Measurements from ENCODE around the gene DAPK2.

Gene DAPK2

DNA sequence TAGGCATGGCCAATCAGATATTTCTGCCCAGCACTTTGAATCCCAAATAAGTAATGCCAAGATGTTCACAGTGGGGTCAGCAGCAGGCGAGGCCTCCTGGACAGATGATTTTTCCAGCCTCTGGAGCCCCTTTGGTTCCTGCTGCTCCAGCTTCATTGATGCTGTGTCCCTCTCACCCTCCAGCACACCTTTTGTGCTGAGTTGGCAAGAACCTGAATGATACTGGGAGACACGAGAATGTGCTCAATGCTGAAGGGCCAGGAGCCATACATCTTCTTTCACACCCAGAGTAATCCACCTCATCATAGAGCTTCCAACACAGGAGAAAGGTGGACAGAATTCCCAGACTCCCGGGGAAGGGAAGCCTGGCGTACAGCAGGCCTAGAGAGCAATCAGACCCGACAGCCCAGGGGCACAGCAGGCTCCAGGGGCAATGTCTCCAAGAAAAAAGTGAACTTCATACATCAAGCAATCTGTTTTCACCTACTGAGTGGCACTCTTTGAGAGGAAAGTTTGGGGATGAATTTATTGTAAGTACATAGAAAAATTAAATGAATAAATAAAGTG lies 6.7 kb upstream of the DAPK2 start (continued):
- TF ChIP-seq TOX (CRISPR knock-in tag; IDR thresholded peaks at IDR 0.05; ENCODE audit: borderline replicate concordance) (no peak), CSDC2 (CRISPR knock-in tag; IDR thresholded peaks at IDR 0.05) (no peak)
- TF ChIP-seq, protein P1, sequence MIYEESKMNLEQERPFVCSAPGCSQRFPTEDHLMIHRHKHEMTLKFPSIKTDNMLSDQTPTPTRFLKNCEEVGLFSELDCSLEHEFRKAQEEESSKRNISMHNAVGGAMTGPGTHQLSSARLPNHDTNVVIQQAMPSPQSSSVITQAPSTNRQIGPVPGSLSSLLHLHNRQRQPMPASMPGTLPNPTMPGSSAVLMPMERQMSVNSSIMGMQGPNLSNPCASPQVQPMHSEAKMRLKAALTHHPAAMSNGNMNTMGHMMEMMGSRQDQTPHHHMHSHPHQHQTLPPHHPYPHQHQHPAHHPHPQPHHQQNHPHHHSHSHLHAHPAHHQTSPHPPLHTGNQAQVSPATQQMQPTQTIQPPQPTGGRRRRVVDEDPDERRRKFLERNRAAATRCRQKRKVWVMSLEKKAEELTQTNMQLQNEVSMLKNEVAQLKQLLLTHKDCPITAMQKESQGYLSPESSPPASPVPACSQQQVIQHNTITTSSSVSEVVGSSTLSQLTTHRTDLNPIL (CRISPR knock-in tag; IDR thresholded peaks at IDR 0.05; ENCODE audit: low read depth): no peak
- TF ChIP-seq, protein P2, sequence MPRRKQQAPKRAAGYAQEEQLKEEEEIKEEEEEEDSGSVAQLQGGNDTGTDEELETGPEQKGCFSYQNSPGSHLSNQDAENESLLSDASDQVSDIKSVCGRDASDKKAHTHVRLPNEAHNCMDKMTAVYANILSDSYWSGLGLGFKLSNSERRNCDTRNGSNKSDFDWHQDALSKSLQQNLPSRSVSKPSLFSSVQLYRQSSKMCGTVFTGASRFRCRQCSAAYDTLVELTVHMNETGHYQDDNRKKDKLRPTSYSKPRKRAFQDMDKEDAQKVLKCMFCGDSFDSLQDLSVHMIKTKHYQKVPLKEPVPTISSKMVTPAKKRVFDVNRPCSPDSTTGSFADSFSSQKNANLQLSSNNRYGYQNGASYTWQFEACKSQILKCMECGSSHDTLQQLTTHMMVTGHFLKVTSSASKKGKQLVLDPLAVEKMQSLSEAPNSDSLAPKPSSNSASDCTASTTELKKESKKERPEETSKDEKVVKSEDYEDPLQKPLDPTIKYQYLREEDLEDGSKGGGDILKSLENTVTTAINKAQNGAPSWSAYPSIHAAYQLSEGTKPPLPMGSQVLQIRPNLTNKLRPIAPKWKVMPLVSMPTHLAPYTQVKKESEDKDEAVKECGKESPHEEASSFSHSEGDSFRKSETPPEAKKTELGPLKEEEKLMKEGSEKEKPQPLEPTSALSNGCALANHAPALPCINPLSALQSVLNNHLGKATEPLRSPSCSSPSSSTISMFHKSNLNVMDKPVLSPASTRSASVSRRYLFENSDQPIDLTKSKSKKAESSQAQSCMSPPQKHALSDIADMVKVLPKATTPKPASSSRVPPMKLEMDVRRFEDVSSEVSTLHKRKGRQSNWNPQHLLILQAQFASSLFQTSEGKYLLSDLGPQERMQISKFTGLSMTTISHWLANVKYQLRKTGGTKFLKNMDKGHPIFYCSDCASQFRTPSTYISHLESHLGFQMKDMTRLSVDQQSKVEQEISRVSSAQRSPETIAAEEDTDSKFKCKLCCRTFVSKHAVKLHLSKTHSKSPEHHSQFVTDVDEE (CRISPR knock-in tag; IDR thresholded peaks at IDR 0.05): no peak

DNA sequence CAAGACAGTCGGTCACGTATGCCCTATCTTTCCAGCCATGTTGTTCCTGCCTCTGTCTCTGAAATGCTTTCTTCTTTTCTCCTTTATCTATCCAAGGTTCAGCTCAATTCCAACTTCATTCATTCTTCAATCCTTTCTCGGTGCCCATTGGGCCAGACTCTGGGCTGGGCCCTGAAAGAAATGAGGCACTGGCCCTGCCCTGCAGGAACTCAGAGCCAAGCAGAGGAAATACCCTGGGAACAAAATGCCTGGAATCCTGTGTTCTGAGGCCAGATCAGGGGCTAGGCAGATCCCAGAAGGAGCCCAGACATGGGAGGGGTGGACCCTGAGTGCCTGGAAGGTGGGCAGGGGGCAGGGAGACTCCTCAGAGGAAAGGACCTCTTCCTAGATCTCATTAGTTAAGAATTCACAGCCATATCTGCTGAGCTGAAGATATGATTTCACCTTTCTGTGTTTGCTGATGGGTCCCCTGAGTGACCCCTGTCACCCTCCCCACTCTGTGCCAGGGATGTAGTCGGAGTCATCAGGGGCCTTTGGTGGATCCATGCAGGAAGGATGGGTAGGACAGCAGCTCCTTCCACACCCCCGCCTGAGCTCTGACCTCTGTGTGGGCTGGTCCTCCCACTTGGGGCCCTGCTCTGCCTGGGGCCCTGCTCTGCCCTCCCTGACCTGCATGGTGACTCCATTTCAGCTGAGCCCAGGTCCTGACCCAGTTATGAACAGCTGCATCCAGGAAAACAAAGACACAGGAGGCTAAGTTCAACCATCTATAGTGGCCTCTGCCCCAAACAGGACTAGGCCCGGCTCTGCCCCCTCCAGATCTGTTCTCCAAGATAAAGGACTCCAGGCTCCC lies 5.3 kb upstream of the DAPK2 start:
- peak; percentile 36; the same call in 1 of the 3 replicates for ATAC-seq
- no peak for TF ChIP-seq GLIS3 (CRISPR knock-in tag; IDR thresholded peaks at IDR 0.05)
- no peak for TF ChIP-seq ZC3H10 (CRISPR knock-in tag; IDR thresholded peaks at IDR 0.05)
- TF ChIP-seq SNAI2 (CRISPR knock-in tag; IDR thresholded peaks at IDR 0.05): no peak
- TF ChIP-seq ZNF70 (CRISPR knock-in tag; IDR thresholded peaks at IDR 0.05): no peak
- TF ChIP-seq, protein P2 (CRISPR knock-in tag; IDR thresholded peaks at IDR 0.05): no peak
- no peak for TF ChIP-seq ISL1 (CRISPR knock-in tag; IDR thresholded peaks at IDR 0.05)
- TF ChIP-seq, protein P3, sequence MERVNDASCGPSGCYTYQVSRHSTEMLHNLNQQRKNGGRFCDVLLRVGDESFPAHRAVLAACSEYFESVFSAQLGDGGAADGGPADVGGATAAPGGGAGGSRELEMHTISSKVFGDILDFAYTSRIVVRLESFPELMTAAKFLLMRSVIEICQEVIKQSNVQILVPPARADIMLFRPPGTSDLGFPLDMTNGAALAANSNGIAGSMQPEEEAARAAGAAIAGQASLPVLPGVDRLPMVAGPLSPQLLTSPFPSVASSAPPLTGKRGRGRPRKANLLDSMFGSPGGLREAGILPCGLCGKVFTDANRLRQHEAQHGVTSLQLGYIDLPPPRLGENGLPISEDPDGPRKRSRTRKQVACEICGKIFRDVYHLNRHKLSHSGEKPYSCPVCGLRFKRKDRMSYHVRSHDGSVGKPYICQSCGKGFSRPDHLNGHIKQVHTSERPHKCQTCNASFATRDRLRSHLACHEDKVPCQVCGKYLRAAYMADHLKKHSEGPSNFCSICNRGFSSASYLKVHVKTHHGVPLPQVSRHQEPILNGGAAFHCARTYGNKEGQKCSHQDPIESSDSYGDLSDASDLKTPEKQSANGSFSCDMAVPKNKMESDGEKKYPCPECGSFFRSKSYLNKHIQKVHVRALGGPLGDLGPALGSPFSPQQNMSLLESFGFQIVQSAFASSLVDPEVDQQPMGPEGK (CRISPR knock-in tag; IDR thresholded peaks at IDR 0.05; ENCODE audit: borderline replicate concordance): no peak
- TF ChIP-seq, protein P1 (CRISPR knock-in tag; IDR thresholded peaks at IDR 0.05; ENCODE audit: low read depth): no peak

DNA sequence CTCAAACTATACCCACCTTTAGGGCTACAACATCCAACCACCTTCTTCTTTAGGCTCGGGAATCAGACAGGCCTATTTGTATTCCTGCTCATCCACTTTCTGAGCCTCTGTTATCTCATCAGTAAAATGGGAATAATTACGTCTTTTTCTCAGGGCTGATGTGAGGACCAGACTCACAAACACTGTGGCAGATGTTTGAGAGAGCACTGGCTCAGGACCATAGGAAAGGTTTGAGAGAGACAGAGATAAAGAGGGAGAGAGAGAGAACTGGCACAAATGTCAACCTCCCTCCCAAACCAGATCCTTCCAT lies 4.8 kb upstream of the DAPK2 start:
- ATAC-seq: no peak
- TF ChIP-seq, protein P2 (CRISPR knock-in tag; IDR thresholded peaks at IDR 0.05): no peak
- TF ChIP-seq ZC3H10 (CRISPR knock-in tag; IDR thresholded peaks at IDR 0.05) (no peak), RARB (CRISPR knock-in tag; IDR thresholded peaks at IDR 0.05) (no peak), PPARA (CRISPR knock-in tag; IDR thresholded peaks at IDR 0.05; ENCODE audit: borderline replicate concordance) (no peak), TCF4 (CRISPR knock-in tag; IDR thresholded peaks at IDR 0.05; ENCODE audit: borderline replicate concordance) (no peak)
